ENCODE measurements around the gene TNFRSF14.
"Not testable (repeated sequence)": the region's sequence is repeated elsewhere in the genome, so short reads cannot be mapped to it uniquely, and the experiment has no call there.

Gene TNFRSF14

DNA sequence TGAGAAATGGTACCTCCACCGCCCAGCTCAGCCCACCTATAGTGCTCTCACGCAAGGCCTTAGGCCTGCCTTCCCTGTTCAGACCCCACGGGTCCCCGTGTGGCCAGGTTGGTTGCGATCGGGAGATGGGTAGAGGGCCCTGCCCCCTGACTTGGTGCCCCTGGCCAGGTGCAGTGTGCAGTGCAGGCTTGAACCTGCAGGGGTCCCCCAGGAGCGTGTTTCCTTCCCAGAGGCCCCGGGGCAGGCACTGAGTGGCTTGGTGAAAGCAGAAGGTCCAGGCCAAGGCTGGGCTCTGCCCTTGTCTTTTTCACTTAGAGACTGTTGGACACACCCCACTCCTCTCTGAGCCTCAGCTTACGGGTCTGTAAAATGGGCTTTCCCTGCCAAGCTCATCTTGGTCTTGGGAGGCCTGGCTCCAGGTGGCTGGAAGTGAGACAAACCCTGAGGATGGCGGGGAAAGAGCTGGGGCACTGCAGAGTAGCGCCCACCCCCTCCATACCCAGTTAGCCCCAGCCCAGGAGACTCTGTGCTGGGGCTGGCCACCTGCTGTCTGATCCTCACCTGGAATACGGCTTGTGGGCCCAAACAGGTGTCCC is 16.8 kb upstream of the TNFRSF14 start:
- no peak for DNase-seq (ENCODE audit: low spot score)

DNA sequence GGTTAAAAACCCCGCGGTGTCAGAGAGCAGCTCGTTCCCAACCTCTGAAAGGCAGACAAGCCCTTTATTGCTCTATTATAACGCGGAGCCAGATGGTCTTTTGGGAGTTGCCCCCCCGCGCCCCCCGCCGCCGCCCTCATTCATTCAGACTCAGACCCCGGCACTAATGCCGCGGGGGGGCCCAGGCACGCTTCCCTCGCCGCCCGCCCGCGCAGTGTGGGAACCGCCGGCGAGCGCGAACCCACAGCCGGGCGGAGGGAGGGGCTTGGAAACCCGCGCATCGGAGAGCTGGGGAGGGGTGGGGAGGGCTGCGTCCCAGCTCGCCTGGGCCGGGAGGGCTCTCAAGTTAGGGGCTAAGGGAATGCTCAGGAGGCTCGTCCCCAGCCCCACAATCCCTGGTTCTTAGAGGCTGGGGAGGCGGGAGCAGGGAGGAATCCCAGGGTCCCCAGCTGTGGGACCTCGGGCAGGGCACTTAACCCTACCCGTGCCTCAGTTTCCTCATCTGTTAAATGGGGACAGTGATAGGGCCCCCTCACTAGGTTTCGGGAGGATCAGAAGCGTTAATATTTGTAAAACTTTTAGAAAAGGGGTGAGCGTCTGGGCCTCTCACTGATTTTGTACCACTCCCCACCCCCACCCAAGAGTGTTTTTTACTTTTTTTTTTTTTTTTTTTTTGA is 15.2 kb upstream of the TNFRSF14 start:
- no peak for DNase-seq (ENCODE audit: low spot score)

DNA sequence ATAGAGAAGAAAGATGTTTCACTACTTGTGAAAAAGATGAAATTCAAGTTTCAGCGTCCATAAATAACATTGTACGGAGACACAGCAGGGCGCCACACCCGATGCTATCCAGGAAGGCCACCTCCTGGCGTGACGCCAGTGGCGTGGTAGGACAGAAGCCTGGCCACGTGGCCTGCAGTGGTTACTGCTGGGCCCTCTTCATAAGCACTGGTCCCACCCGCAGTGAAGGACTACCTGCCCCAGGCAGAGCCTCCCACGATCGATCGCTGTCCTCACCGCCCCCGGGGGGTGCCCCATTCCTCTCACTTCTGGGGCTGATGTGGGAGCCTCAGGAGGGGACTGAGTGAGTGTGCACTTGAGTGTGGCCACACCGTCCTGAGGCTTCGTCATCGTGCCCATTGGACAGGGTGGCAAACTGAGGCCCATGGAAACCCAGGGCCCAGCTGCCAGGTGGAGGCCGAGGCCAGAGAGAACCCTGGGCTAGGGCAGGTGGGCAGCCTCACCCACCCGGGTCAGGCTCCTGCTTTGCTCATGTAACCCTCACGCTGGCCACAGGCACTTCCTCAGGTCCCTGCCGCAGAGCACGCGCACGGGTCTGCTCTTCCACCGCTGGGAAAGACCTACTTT is 14.4 kb upstream of the TNFRSF14 start:
- no peak for DNase-seq (ENCODE audit: low spot score)

DNA sequence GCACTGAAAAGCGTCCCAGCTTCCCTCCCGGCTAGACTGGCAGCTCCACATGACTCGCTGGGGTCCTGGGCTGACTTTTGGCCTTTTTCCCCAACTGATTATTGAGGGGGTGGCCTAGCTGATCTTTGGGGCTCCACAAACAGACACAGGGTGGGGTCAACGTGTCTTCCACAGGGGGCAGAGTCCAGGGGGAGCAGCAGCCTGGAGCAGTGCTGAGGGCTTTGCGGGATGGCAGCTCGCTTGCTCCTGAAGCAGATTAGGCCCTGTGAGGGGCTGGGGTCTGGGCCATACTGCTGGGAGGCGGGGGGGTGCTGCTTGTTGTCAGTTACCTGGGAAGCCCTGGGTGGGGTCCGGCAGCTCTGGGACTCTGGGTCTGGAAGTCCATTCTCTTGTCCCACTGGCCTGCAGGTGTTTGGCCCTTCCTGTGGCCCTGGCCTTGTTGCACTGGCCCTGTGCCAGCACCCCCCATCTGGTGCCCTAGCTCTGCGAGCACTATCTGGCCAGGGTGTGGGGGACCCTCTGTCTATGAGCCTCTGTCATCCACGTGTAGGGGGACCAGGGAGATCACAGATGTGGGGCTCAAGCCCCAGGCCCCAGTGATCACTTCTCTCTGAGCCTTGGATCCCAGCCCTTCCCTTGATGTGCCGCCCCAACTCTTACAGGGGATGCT is 13.8 kb upstream of the TNFRSF14 start:
- no peak for DNase-seq (ENCODE audit: low spot score)

DNA sequence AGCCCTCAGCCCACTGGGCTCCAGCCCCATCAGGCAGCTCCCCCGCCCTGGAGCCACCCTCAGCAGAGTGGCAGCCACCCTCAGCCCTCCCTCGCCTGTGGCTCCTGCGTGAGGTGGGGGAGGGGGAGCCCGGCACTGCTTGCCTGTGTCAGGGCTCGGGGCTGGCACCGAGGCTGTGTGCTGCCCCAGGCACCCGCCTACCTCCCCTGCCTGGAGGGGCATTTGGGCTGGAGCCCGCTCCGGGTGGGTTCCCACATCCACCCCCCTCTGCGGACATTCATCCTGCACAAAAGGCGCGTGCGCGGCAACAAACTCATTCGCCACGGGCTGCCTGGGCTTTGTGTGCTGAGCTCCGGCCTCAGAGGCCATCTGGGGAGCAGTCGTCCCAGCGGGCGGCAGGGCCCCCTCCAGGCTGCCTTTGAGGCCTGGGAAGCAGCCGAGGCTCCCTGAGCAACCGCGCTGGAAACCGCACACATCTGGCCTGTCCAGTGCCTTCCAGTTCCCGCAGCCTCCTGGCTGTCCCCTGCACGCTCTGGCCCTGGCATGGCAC is 12.6 kb upstream of the TNFRSF14 start:
- no peak for DNase-seq (ENCODE audit: low spot score)

DNA sequence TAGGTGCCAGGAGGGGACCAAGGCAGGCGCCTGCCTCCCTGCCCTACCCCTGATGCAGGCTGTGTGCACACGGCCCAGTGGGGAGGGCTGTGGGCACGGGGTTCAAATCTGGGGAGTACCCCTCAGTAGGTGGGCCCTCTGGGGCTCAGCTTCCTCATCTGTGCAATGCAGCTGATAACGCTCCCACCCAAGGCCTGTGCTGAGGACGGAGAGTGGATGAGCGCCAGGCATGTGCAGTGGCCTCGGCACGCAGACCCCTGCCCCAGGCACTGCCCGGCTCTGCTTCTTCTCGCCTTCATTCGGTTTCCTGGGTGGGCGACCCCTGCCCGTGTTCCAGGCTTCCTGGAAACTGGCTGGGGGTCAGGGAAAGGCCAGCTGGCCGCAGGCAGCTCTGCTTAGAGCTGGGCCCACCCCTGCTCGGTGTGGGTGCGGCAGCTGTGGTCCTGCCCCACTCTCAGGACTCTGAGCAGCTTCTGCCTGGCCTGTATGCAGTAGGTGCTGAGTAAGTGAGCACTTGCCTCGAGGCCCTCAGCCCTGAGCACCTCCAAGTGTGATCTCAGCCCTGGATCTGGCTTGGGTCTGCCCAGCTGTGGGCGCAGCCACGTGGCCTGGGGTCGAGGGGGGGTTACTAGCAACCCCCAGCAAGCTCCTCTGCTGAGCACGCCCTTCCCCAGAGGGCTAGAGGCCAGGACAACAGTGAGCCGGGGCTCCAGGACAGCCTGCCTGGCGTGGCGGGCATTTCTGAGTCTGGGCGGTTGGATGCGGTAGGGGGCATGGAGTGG is 11.9 kb upstream of the TNFRSF14 start:
- DNase-seq (ENCODE audit: low spot score): no peak

DNA sequence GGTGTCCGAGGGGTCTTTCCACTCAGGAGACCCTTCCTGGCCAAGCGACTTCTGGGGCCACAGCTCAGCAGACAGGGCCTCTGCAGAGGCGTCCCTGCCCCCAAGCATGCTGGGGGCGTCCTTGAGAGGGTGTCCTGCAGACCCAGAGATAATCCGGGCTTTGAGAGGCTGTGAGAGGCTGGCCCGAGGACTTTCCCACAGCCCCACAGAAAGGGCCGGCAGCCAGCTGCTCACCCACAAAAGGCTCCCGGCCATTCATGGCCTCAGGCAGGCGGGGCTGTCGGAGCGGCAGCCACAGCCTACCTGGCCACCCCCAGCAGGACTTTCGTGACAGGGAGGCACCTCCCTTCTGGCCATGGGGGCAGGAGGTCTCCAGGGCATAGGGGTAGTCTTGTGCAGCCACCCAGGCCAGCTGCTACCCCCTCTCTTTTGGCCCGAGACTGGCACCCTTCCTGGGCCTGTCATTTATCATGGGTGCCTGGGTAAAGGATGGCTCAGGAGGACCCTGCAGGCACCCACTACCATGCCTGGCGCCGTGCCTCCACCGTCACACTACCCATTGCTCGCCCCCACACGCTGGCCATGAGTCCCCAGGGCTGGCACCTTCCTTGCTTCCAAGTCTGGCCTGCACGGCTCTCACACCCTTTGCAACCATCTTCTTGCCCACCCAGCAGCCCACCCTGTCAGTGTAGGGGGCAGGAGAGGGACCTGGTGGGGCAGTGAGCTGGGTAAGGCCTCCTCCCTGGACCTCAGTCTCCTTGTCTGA is 11.1 kb upstream of the TNFRSF14 start:
- no peak for DNase-seq (ENCODE audit: low spot score)

DNA sequence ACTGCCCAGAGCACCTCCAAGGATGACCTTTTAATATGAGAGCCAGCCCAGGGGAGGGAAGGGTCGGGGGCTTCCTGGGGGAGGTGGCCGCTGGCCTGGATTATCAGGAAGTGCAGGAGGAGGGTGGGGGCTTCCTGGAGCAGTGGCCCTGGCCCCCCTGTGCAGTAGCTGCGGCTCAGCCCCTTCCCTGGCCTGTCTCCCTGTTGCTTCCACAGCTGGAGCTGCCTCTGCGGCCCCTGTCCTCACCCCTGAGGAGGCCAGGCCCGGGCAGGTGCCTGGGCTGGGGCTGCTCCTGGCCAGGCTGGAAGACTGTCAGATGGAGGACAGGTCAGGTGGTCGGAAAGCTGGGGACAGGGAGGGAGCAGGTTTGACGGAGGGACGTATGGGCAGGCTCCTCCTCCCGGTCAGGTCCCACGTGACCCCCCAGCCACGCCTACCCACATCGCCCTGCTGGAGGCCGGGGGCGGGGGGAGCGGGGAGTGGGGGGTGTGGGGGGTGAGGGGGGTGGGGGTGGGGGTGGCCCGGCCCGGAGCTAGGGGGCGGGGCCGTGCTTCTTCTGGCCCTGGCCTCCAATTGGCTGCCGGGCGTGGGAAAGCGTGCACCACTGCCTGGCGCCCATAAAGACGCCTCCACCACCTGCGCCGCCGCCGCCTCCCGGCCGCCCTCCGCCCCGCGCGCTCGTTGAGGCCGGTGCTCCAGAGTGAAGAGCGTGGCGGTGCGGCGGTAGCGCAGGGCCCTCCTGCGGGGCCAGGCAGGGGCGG is 10.2 kb upstream of the TNFRSF14 start:
- DNase-seq (ENCODE audit: low spot score): peak; percentile 94

DNA sequence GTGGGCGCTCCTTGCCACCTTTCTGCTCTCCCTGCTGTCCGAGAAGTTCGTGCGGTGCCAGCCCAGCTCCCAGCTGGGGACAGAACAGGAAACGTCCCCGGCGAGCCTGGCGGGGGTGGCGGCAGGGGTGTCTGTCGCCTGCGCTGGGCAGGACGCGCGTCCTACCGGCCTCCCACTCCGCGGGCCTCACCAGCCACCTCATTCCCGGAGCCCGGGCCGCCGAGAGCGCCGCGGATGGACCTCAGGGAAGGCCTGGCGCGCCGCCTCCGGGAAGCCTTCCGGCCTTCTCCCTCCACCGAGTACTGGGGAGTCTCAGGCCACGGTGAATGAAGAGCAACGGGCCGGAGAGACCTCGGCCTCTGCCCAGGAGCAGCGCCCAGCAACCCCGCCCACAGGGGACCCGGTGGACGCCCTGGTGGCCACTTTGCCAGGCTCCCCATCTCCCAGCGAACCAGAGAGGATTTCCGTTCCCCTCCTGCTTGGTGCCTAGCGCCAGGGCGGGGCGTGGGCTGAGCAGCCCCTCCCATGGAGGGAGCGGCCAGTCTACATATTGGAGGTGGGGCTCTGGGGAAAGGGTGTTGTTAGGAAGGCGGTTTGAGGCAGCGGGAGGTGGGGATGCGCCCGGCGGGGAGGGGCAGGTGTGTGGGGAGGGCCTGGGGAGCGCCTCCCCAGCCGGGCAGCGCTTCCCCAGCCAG is 9.5 kb upstream of the TNFRSF14 start:
- DNase-seq (ENCODE audit: low spot score): peak; percentile 84

DNA sequence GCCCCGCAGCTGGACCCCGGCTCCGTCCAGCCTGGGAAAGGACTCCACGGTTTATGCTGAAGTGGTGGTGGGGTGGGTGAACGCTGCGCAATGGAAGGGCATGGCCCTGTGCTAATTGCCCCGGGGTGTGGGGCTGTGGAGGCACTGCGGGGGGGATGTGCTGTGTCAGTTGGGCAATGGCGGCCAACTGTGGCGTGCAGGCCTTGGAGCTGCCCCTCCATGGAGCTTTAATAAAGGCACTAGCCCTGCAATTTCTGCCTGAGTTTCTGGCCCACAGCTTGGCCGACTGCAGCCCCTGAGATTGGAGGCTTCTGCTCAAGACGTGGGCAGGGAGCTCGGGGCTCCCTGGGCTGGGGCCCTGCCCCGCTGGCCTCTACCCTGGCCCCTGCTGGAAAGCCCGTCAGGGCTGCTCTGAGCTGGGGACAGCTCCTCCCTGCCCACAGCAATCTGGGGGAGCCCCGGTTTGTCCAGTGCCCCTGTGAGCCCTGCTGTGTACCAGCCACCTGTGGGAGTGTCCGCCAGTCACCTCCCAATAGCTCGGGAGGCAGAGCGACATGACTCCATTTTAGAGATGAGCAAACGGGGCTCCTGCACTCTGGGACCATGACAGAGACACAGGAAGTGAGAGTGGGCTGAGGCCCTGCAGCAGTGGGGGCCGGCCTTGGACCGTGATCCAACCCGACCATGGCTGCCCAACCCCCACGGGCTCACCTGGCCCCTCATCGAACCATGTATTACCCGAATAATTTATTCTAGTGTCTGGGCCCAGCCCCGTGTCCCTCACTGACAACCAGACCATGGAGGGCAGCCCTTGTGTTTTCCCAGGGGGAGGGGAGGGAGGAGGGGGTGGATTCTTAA is 8.7 kb upstream of the TNFRSF14 start:
- peak; percentile 20 for DNase-seq (ENCODE audit: low spot score)

DNA sequence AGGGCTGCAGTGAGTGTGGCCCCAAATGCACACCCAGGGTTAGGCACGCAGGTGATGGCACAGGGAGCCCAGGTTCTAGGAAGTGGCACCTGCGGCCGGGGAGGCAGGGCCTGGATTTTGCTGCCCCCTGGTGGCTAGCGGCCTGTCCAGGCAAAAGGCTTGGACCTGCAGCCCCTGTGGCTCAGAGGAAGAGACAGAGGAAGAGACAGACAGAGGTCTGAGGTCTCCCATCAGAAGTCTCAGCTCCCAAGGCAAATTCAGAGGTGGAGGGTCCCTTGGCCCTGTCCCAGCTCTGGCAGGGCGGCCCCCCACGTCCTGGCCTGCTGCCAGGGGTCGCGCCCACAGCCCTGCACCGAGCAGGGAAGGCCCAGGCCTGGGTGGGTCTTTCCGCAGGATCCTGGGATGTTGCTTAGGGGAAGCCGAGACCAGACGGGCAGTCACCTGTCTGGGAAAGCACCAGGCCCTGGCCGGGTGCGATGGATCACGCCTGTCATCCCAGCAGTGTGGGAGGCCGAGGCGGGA is 8.0 kb upstream of the TNFRSF14 start:
- peak; percentile 57 for DNase-seq (ENCODE audit: low spot score)

DNA sequence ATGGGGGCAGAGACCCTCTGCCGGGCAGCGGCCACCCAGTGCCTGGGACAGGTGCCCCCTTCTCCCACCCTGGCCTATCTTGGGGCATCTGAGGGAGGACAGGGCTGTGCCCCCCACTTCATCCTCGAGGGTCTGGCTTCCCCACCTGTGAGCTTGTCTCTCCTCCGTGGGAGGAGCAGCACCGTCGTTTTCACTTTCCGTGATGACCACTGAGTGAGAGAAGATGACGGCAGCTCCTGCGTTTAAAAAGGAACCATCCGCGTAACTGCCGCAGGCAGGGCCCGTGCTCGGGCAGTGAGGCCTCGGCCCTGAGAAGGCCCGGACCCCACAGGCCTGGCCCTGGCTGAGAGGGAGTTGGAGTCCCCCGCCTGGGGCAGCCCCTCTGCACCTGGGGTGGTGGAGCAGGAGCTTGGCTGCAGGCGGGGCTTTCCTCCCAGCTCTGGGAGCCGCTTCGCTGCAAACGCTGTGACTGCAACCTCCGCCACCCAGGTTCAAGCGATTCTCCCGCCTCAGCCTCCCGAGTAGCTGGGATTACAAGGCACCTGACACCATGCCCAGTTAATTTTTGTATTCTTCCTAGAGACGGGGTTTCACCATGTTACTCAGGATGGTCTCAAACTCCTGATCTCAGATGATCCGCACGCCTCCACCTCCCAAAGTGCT is 6.7 kb upstream of the TNFRSF14 start:
- not testable (repeated sequence) for DNase-seq (ENCODE audit: low spot score)

DNA sequence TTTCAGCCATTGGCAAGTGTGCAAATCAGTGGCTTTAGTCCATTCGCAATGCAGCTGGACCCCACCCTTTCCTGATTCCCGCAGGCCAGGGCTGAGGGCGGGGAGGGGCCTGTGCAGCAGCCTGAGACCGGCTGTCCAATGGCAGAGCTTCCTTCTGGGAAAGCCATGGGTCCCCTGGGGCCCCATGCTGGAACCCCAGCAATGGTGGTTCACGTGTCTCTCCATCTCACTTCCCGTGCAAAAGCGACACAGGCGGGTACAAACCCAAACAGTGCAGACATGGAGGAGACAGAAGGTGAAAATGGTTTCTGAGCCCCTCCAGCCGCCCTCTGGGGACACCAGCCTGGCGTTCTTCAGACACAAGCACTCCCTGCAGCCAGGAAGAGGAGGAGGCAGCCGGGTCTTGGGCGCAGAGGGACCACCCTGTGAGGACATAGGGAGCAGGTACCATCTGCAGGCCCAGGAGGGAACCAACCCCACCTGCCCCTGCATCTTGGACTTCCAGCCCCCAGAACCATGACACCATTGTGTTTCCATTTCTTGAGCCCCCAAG is 5.8 kb upstream of the TNFRSF14 start:
- not testable (repeated sequence) for DNase-seq (ENCODE audit: low spot score)

DNA sequence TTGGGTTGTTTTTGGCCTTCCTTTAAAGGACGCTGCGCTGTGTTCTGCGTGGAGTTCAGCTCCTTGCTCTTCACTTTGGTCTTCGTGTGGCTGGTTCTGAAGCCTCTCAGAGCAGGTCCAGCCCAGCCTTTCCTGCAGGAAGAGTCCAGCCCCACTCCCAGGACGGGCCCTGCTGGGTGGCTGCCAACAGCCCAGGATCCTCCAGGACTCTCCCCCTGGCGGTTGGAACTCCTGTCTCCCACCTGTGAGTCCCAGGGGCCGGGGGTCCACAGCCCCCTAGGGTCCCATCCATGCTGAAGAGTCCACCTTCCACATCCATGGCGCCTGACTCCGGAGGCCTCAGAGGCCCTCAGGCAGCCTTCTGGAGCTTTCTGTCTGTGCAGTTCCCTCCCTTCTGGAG is 4.6 kb upstream of the TNFRSF14 start:
- DNase-seq (ENCODE audit: low spot score): not testable (repeated sequence)

DNA sequence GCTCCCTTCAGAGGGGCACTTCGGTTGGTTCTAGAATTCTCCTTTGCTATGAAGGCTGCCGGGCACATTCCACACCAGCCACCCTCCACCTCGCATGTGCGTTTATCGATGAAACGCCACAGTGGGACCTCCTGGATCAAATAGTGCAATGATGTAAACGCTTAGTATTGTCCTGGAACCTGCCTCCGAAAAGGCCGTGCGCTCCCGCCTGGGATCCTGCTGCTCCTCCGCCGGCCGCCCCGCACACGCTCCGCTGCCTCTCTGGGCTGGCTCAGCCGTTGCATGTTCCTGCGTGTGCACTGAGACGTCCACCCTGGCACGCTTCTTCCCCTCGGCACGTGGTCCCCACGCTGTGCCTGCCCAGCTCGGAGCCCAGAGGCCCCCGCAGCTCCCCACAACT is 4.0 kb upstream of the TNFRSF14 start:
- DNase-seq (ENCODE audit: low spot score): no peak

DNA sequence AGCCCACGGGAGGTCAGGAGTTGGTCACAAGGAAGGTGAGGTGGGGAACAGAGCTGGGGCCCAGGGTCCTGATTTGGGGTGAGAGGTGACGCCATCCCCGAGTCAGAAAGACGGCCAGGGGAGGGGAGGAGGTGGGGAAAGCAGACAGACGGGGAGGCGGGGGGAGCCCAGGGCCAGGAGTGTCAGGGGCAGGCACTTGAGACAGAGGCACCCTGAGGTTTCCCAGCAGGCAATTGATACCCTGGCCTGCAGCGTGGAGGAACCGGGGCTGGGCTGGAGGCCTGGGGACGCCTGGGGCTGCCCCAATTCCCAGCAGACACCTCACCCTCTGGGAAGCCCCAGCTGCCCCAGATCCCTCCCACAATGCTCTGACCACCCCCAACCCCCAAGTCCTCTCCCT is 3.1 kb upstream of the TNFRSF14 start:
- DNase-seq (ENCODE audit: low spot score): not testable (repeated sequence)

DNA sequence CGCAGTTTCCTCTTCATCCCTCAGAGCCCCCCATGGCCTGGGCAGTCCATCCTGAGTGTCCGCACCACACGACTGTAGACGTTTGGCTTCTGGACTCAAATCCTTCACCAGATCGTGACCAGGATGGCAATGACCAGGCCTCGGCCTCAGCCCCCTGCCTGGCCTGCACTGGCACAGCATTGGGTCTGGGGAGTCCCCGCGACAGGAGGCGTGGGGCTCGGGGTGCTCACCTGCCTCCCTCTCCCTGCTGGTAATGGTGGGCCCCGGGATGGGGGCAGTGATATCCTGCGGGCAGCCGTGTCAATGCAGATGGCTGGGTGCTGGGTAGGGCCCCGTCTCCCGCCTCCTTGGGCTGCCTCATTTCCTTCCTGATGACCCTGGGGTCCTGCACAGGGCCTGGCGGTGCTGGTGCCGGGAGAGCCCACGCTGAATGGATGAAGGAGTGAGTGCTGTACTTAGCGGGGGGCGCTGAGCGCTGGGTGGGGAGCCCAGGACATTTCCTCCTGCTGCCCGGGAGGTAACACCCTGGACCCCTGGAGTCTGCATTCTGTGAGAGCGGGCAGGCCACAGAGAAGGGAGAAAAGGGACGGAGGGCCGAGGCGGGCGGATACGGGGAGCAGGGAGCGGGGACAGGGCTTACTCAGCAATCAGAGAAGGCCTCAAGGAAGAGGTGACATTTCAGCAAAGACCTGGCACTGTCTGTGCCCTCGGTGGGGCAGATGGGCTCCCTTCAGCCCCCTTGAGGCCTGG is 2.1 kb upstream of the TNFRSF14 start:
- DNase-seq (ENCODE audit: low spot score): no peak

Measured in COLO829 (cell line).